PC-3 (cell line): ENCODE results near the gene PRICKLE1. TPM values are rescaled to one million over a fixed set of nuclear protein-coding genes. Genes with fewer than 3 reads are reported as not detected.

Experiments
- ATAC-seq: fragments of 200-7000 bp; cut with Tn5 transposase; 2 replicates; pipeline ENCODE4 v1.9.1; 2020; ENCODE audit warnings: mild to moderate bottlenecking, moderate library complexity
- BruUV-seq: library from RNA; stranded (reverse); fragments of 400-500 nt; replicated peaks from 2 replicates; lab custom pipeline; 2021; lab: Mats Ljungman, UMichigan
- CTCF ChIA-PET: fragments of 300-600 bp; sonication (Branson Sonifier 250); formaldehyde crosslinking; loops from one replicate; lab custom pipeline; 2022; ENCODE audit warnings: antibody characterized with exemption; lab: Charles Lee
- POLR2A ChIA-PET: fragments of 300-600 bp; sonication (Branson Sonifier 250); formaldehyde crosslinking; loops from one replicate; lab custom pipeline; 2022; ENCODE audit warnings: antibody characterized with exemption; ENCODE audit not compliant: unreplicated experiment; lab: Charles Lee
- DNase-seq: peaks from one replicate; pipeline ENCODE4 v3.0.0-alpha.2; 2015
- H2AFZ ChIP-seq: fragments of 300-600 bp; sonication (generic); 2 replicates; pipeline ENCODE4 v1.6.0; 2016; ENCODE audit warnings: antibody characterized with exemption, low read length
- H3F3A ChIP-seq: fragments of 300-600 bp; sonication (generic); one replicate; pipeline ENCODE4 v1.6.0; 2017; ENCODE audit warnings: antibody characterized with exemption, low read length, control low read depth, mild to moderate bottlenecking; ENCODE audit not compliant: unreplicated experiment
- H3K27ac ChIP-seq: fragments of 300-600 bp; sonication (generic); 2 replicates; pipeline ENCODE4 v1.5.1; 2016; ENCODE audit warnings: mild to moderate bottlenecking, low read length
- H3K27me3 ChIP-seq: fragments of 300-600 bp; sonication (generic); 2 replicates; pipeline ENCODE4 v1.6.1; 2016; ENCODE audit warnings: low read length, mixed read lengths
- H3K36me3 ChIP-seq: fragments of 300-600 bp; sonication (generic); 2 replicates; pipeline ENCODE4 v1.6.1; 2016; ENCODE audit warnings: low read depth, mixed run types, low read length, mixed read lengths
- H3K4me1 ChIP-seq: fragments of 300-600 bp; sonication (generic); 2 replicates; pipeline ENCODE4 v1.5.1; 2016; ENCODE audit warnings: low read length; ENCODE audit not compliant: insufficient read depth
- H3K4me2 ChIP-seq: fragments of 300-600 bp; sonication (generic); 2 replicates; pipeline ENCODE4 v1.6.0; 2016; ENCODE audit warnings: low read length
- H3K4me3 ChIP-seq: fragments of 300-600 bp; sonication (generic); 2 replicates; pipeline ENCODE4 v1.5.1; 2016; ENCODE audit warnings: mild to moderate bottlenecking, low read length, mixed read lengths
- H3K79me2 ChIP-seq: fragments of 300-600 bp; sonication (generic); 2 replicates; pipeline ENCODE4 v1.6.1; 2017; ENCODE audit warnings: low read length, mixed read lengths
- H3K9ac ChIP-seq: fragments of 300-600 bp; sonication (generic); 2 replicates; pipeline ENCODE4 v1.6.0; 2016; ENCODE audit warnings: mild to moderate bottlenecking, low read length
- H3K9me2 ChIP-seq: fragments of 300-600 bp; sonication (generic); replicated peaks from 2 replicates; pipeline ENCODE4 v1.6.1; 2016; ENCODE audit warnings: mixed run types, low read length, mixed read lengths
- H3K9me3 ChIP-seq: fragments of 300-600 bp; sonication (generic); 2 replicates; pipeline ENCODE4 v1.6.1; 2016; ENCODE audit warnings: low read length, mixed read lengths
- H4K20me1 ChIP-seq: fragments of 300-600 bp; sonication (generic); 2 replicates; pipeline ENCODE4 v1.6.1; 2016; ENCODE audit warnings: low read length, mixed read lengths
- EZH2 ChIP-seq: fragments of 300-600 bp; sonication (generic); IDR thresholded peaks from one replicate; pipeline ENCODE4 v1.6.1; 2017; ENCODE audit warnings: antibody characterized with exemption, mild to moderate bottlenecking, low read length; ENCODE audit not compliant: unreplicated experiment
- EZH2phosphoT487 ChIP-seq: fragments of 300-600 bp; sonication (generic); IDR thresholded peaks from 2 replicates; pipeline ENCODE4 v1.6.1; 2018; ENCODE audit warnings: mild to moderate bottlenecking, antibody characterized with exemption, low read length, borderline replicate concordance
- intact Hi-C: fragments of 100-400 bp; cut with micrococcal nuclease; formaldehyde crosslinking; loops from 2 replicates; pipeline ENCODE4 v1.9.0; 2023
- total RNA-seq: library from RNA; depleted of rRNA; stranded (reverse); fragments of >200 nt; gene quantifications from 2 replicates; pipeline ENCODE4 v1.2.3, GENCODE V29; 2014
- TF ChIP-seq, protein P1 (sequence below): fragments of 300-600 bp; sonication (generic); conservative IDR thresholded peaks from 2 replicates; pipeline ENCODE4 v1.5.1; 2017; ENCODE audit warnings: antibody characterized with exemption, low read depth, mild to moderate bottlenecking, low read length

PRICKLE1 gene
- total RNA-seq, 1 experiment from 2014 or later: 17.2 TPM

DNA sequence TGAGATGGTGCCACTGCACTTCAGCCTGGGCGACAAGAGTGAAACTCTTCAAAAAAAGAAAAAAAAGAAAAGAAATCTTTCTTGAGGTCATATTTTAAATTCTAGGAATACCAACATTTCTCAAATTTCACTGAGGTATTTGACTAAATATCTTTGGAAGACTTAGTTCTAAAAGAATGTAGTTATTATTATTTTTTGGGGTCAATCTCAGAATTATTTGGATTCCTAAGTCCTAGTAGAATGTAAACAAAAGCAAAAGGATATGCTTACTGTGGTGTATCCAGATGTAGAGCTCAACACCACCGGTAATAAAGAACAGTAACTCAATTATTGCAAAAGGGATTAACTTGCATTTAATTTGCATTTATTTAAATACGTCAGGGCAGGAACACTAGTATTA lies 25.0 kb downstream of the PRICKLE1 start:
- no peak overlapping the region for H2AFZ ChIP-seq
- H3F3A ChIP-seq: no peaks in the 10 kb centered on the region
- no TSS peak for BruUV-seq
- H3K27me3 ChIP-seq: no peaks in the 10 kb centered on the region
- H3K9me2 ChIP-seq: no peaks in the 10 kb centered on the region
- H3K27ac ChIP-seq: no peak overlapping the region
- no peaks in the 10 kb centered on the region for H4K20me1 ChIP-seq
- H3K9ac ChIP-seq: no peak overlapping the region
- DNase-seq (no peak), ATAC-seq (no peak)
- TF ChIP-seq, protein P1, sequence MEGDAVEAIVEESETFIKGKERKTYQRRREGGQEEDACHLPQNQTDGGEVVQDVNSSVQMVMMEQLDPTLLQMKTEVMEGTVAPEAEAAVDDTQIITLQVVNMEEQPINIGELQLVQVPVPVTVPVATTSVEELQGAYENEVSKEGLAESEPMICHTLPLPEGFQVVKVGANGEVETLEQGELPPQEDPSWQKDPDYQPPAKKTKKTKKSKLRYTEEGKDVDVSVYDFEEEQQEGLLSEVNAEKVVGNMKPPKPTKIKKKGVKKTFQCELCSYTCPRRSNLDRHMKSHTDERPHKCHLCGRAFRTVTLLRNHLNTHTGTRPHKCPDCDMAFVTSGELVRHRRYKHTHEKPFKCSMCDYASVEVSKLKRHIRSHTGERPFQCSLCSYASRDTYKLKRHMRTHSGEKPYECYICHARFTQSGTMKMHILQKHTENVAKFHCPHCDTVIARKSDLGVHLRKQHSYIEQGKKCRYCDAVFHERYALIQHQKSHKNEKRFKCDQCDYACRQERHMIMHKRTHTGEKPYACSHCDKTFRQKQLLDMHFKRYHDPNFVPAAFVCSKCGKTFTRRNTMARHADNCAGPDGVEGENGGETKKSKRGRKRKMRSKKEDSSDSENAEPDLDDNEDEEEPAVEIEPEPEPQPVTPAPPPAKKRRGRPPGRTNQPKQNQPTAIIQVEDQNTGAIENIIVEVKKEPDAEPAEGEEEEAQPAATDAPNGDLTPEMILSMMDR: no peak
- TF ChIP-seq EZH2: no peak
- TF ChIP-seq EZH2phosphoT487: no peak
- H3K4me1 ChIP-seq: peaks cover 13% of the 10 kb centered on the region
- intact Hi-C loops: loop anchor here (10.0 kb wide), 1 partner anchor 230 kb away; no protein-coding TSS in a partner anchor
- CTCF ChIA-PET: no interaction called here
- POLR2A ChIA-PET: no interaction called here
- no peaks in the 10 kb centered on the region for H3K36me3 ChIP-seq
- no peak overlapping the region for H3K4me3 ChIP-seq
- no peaks in the 10 kb centered on the region for H3K9me3 ChIP-seq
- no peak overlapping the region for H3K4me2 ChIP-seq
- peaks cover 20% of the 10 kb centered on the region for H3K79me2 ChIP-seq

DNA sequence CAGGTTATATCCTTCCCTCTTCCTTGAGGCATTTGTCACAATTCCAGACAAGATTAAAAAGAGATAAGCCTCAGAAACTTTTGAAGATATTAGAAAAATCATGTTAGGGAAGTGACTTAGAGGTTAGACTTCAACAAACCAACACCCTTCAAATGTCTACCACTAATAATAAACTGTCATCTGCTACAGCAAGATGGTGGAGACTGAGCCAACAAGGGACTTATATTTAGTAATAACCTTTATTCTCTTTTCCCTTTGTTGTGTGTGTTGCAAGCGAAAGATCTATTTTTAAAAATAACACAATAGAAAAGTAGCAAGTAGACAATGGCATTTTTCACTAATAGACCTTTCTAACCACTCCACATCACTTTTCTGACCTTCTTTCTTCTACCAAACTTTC lies 28.6 kb downstream of the PRICKLE1 start:
- ChIA-PET POLR2A (interaction anchor here (0.7 kb wide), 1 partner anchor 98 kb away, joined by 16 read pairs; no protein-coding TSS in a partner anchor), CTCF (interaction anchor here (0.7 to 1.0 kb wide), 2 partner anchors 22 to 78 kb away, joined by 7 to 8 read pairs; no protein-coding TSS in a partner anchor)
- no TSS peak for BruUV-seq

More for the DNA sequence above, 28.6 kb downstream of the PRICKLE1 start:
- ATAC-seq (no peak), DNase-seq (no peak)
- no peaks in the 10 kb centered on the region for H3K9me3 ChIP-seq
- no peak for TF ChIP-seq EZH2phosphoT487
- no peak for TF ChIP-seq EZH2
- TF ChIP-seq, protein P1: no peak
- intact Hi-C loops: loop anchor here (10.0 kb wide), 1 partner anchor 226 kb away; no protein-coding TSS in a partner anchor
- H3K4me1 ChIP-seq: 0 out of 2 replicates have a peak, but pooled peaks cover 11% of the 10 kb centered on the region
- no peak overlapping the region for H3K4me3 ChIP-seq
- H3K4me2 ChIP-seq: no peak overlapping the region
- no peaks in the 10 kb centered on the region for H3K9me2 ChIP-seq
- H3F3A ChIP-seq: no peaks in the 10 kb centered on the region
- H3K9ac ChIP-seq: no peak overlapping the region
- H3K27me3 ChIP-seq: no peaks in the 10 kb centered on the region
- H3K79me2 ChIP-seq: peaks cover 8% of the 10 kb centered on the region; the same call in 1 of the 2 replicates
- H3K27ac ChIP-seq: no peak overlapping the region
- no peaks in the 10 kb centered on the region for H3K36me3 ChIP-seq
- H2AFZ ChIP-seq: no peak overlapping the region
- no peaks in the 10 kb centered on the region for H4K20me1 ChIP-seq
